Neutrophil (primary cell): ENCODE data around the gene DUSP7.

Experiments used
- H3K27ac ChIP-seq: fragments of 200-600 bp; sonication (generic); 2 replicates; pipeline ENCODE4 v1.5.1; 2016; ENCODE audit warnings: mild to moderate bottlenecking, moderate library complexity
- H3K27me3 ChIP-seq: fragments of 200-600 bp; sonication (generic); 2 replicates; pipeline ENCODE4 v1.6.0; 2016; ENCODE audit warnings: mild to moderate bottlenecking
- H3K36me3 ChIP-seq: fragments of 200-600 bp; sonication (generic); 2 replicates; pipeline ENCODE4 v1.5.1; 2017
- H3K4me1 ChIP-seq, 2 experiments: fragments of 200-600 bp in 1 of 2; sonication (generic) in 1 of 2; 1 replicate in 1 of 2; 2 replicates in 1 of 2; pipeline versions ENCODE4 v1.5.1 to v1.6.1; 2013 to 2016; ENCODE audit warnings: low read depth in 1 of 2, low read length in 1 of 2, mild to moderate bottlenecking in 1 of 2, moderate library complexity in 1 of 2; ENCODE audit not compliant: control insufficient read depth in 1 of 2, insufficient read depth in 1 of 2
- H3K4me3 ChIP-seq, 2 experiments: fragments of 200-600 bp in 1 of 2; sonication (generic) in 1 of 2; 1 replicate in 1 of 2; 2 replicates in 1 of 2; pipeline ENCODE4 v1.5.1; 2013 to 2016; ENCODE audit warnings: low read depth in 1 of 2, low read length in 1 of 2, mild to moderate bottlenecking in 1 of 2, moderate library complexity in 1 of 2
- H3K9me3 ChIP-seq: fragments of 200-600 bp; sonication (generic); 2 replicates; pipeline ENCODE4 v1.5.1; 2016
- TF ChIP-seq, protein P1 (sequence below): fragments of 200-600 bp; sonication (generic); IDR thresholded peaks from 2 replicates; pipeline ENCODE4 v1.5.1; 2016; ENCODE audit warnings: antibody characterized with exemption

The DUSP7 gene

DNA sequence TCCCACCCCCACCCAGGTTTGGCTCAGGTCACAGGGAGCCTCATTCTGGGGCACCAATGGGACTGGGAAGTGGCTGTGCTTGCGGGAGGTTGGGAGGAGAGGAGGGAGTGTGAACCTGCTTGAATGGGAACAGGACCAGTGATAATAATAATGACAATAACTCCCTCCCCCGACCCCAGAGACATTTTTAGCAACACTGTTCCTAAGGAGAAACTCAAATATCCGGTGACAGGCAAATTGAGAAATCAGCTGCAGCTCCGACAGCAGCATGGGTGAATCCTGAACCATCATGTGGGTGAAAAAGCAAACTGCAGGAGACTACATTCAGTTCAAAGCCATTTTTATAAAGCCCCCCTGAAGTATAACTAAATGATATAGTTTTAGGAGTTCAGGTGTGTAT, 49.1 kb downstream of the DUSP7 start:
- TF ChIP-seq, protein P1, sequence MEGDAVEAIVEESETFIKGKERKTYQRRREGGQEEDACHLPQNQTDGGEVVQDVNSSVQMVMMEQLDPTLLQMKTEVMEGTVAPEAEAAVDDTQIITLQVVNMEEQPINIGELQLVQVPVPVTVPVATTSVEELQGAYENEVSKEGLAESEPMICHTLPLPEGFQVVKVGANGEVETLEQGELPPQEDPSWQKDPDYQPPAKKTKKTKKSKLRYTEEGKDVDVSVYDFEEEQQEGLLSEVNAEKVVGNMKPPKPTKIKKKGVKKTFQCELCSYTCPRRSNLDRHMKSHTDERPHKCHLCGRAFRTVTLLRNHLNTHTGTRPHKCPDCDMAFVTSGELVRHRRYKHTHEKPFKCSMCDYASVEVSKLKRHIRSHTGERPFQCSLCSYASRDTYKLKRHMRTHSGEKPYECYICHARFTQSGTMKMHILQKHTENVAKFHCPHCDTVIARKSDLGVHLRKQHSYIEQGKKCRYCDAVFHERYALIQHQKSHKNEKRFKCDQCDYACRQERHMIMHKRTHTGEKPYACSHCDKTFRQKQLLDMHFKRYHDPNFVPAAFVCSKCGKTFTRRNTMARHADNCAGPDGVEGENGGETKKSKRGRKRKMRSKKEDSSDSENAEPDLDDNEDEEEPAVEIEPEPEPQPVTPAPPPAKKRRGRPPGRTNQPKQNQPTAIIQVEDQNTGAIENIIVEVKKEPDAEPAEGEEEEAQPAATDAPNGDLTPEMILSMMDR: no peak
- no peak overlapping the region for H3K4me3 ChIP-seq
- no peaks in the 10 kb centered on the region for H3K9me3 ChIP-seq
- no peaks in the 10 kb centered on the region for H3K27me3 ChIP-seq
- H3K27ac ChIP-seq: no peak overlapping the region
- H3K4me1 ChIP-seq: no peaks in the 10 kb centered on the region
- H3K36me3 ChIP-seq: no peaks in the 10 kb centered on the region

DNA sequence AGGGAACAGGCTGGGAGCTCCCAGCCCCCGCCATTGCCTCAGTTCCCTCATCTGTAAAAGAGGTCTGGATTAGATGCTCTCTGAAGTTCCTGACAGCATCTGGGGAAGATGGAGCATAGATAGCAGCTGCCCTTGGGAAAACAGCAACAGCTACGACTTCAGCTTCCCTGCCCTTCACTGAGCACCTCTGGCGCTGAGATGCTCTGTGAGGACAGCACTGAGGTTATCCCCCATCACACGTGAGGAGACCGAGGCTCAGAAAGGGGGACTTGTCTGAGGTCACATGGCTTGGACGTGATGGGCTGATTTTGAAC, 49.6 kb downstream of the DUSP7 start:
- H3K36me3 ChIP-seq: no peaks in the 10 kb centered on the region
- no peak overlapping the region for H3K4me3 ChIP-seq
- H3K27ac ChIP-seq: no peak overlapping the region
- no peaks in the 10 kb centered on the region for H3K27me3 ChIP-seq
- TF ChIP-seq, protein P1: no peak
- no peaks in the 10 kb centered on the region for H3K4me1 ChIP-seq
- H3K9me3 ChIP-seq: no peaks in the 10 kb centered on the region

DNA sequence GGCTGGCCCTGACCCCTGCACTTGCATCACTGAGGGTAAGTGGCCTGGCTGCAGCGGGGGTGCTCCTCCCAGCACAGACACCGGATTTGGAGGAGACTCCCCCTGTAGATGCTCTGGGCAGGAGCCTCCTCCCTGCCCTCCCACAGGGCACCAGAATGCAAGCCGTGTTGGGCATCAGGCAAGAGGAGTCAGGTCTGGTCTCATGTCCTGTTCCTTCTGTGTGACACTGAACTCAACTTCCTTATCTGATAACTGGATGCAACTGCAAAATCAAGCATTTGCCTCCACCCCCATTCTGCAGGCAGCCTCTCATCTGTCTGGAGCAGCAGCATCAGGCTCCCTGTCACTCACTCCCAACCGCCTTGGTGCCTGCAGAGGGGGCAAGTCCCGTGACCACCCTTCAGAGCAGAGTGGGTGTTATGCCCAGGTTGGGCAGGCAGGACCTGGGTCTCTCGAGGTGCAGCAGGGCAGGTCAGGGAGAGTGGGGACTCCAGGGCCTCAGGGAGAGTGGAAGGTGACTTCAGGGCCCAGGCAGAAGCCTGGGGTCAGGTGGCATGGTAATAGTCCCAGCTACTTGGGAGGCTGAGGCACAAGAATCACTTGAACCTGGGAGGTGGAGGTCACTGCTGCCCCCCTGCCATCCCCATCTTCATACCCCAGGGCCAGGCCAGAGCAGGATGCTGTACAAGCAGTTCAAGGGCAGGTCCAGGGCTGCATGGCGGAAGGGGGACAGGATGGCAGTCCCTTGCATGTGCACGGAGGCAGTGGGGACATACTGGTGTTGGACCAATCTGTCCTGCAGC, 50.2 kb downstream of the DUSP7 start:
- no peaks in the 10 kb centered on the region for H3K36me3 ChIP-seq
- no peak overlapping the region for H3K27ac ChIP-seq
- H3K27me3 ChIP-seq: no peaks in the 10 kb centered on the region
- H3K9me3 ChIP-seq: no peaks in the 10 kb centered on the region
- TF ChIP-seq, protein P1: no peak
- peaks cover 0 to 5% of the 10 kb centered on the region in 2 experiments for H3K4me1 ChIP-seq
- H3K4me3 ChIP-seq: no peak overlapping the region

DNA sequence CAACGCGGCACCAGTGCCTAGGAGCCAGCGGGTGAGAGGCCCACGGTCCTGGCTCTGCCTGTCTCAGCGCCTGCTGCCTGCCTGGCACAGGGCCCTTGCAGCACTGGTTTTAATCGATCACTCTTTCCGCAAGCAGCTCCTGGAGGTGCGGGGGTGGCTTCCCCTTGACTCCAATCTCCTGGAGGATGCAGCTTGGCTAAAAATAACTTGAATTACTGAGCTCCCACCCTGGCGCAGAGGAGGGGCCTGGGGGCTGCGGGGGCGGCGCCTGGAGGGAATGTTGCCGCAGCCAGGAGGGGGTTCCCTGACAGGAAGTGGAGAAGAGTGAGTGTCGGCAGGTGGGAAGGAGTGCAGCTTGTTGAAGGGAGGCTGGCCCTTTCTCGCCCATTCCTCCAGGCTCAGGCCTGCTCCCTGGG, 50.8 kb downstream of the DUSP7 start:
- H3K9me3 ChIP-seq: no peaks in the 10 kb centered on the region
- TF ChIP-seq, protein P1: no peak
- no peak overlapping the region for H3K4me3 ChIP-seq
- no peak overlapping the region for H3K27ac ChIP-seq
- no peaks in the 10 kb centered on the region for H3K36me3 ChIP-seq
- H3K4me1 ChIP-seq: peaks cover 0 to 5% of the 10 kb centered on the region in 2 experiments
- H3K27me3 ChIP-seq: no peaks in the 10 kb centered on the region

DNA sequence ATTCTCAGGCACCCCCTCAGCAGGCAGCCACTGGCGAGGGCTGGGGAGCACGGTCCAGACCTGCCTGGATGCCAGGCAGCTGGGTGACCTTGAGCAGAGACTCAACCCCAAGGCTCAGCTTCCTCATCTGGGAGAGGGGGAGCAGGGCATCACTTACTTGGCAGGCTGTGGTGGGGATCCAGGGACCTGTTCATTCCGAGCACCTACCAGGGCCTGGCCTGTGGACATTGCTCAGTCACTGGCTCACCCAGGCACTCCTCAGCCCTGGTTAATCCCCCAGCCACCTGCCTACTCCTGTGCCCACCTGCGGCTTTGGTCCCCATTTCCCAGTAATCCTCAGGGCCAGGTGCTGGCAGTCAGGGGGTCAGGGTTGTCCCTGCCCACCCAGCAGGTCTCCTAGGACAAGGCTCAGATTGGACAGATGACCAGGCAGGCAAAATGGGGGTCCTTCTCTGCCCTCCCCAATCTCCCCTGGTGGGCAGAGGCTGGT, 51.4 kb downstream of the DUSP7 start:
- no peaks in the 10 kb centered on the region for H3K27me3 ChIP-seq
- peaks cover 0 to 5% of the 10 kb centered on the region in 2 experiments for H3K4me1 ChIP-seq
- TF ChIP-seq, protein P1: no peak
- no peaks in the 10 kb centered on the region for H3K36me3 ChIP-seq
- no peak overlapping the region for H3K4me3 ChIP-seq
- no peak overlapping the region for H3K27ac ChIP-seq
- no peaks in the 10 kb centered on the region for H3K9me3 ChIP-seq
